ENCODE measurements around the gene PTGIS.

PTGIS gene

DNA sequence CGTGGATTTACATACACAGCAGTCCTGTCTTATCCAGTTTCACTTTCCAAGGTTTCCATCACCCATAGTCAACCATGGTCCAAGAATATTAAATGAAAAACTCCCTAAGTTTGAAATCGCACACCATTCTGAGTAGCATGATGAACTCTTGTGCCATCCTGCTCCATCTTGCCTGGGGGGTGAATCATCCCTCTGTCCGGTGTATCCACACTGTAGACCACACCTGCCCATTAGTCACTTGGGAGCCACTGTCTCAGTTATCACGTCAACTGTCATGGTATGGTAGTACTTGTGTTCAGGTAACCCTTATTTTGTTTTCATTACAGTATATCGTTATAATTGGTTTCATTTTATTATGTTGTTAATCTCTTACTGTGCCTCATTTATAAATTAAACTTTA lies 38.5 kb downstream of the PTGIS start:
- no peak for DNase-seq (ENCODE audit: low read depth in 2 of 2)

- no peak for DNase-seq (ENCODE audit: low read depth in 2 of 2)
These were observed 41.4 kb downstream of the PTGIS start for GRCh38 chr20:49526568-49526967.

- DNase-seq (ENCODE audit: low read depth in 2 of 2), result no peak
These were observed 41.9 kb downstream of the PTGIS start for GRCh38 chr20:49526056-49526455.

- no peak for DNase-seq (ENCODE audit: low read depth in 2 of 2)
These were observed 44.1 kb downstream of the PTGIS start for GRCh38 chr20:49523767-49524360.

DNA sequence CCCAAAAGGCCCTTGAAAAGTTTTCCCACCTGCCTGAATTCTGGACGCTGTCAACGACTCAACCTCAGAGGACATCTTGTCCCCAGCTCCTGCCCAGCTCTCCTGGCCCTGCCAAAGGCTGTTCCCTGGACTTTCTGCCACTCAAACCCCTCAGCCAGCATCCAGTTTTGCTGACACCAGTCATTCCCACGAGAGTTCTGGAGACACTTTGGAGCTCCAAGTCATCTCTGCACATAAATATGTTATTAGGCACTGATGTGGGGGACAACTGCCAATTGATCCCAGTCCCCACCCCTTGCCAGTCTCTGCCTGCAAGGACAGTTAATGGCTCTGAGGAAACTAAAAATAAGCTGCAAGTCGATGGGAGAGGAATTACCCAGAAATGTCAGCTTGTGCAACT lies 46.6 kb downstream of the PTGIS start:
- no peak for DNase-seq (ENCODE audit: low read depth in 2 of 2)

GRCh38 chr20:49519777-49520359 lies 48.1 kb downstream of the PTGIS start:
- no peak for DNase-seq (ENCODE audit: low read depth in 2 of 2)

DNA sequence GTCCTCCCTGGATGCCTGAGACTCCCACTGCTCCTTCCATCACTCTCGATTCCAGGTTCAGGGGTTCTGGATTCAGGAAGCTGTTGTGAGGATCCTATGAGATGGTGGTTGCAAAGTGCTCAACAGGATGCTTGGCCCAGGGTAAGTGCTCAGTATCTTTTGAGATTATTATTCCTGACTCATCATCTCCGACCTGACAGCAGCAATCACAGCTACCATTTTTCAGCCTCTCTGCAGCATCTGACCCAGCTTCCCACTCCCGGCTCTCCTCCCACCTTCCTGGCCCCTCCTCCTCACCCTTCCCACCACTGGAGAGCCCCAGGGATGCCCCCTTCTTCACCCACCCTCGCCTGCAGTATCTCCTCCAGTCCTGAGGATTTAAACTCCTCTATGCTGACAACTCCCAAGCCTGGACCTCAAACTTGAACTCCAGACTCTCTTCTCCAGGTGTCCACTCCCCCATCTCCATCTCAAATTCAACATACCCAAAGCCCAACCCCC lies 48.7 kb downstream of the PTGIS start:
- no peak for DNase-seq (ENCODE audit: low read depth in 2 of 2)

- no peak for DNase-seq (ENCODE audit: low read depth in 2 of 2)
These were observed 49.4 kb downstream of the PTGIS start for GRCh38 chr20:49518576-49518975.

GRCh38 chr20:49517805-49518100 lies 50.2 kb downstream of the PTGIS start:
- no peak for DNase-seq (ENCODE audit: low read depth in 2 of 2)

DNA sequence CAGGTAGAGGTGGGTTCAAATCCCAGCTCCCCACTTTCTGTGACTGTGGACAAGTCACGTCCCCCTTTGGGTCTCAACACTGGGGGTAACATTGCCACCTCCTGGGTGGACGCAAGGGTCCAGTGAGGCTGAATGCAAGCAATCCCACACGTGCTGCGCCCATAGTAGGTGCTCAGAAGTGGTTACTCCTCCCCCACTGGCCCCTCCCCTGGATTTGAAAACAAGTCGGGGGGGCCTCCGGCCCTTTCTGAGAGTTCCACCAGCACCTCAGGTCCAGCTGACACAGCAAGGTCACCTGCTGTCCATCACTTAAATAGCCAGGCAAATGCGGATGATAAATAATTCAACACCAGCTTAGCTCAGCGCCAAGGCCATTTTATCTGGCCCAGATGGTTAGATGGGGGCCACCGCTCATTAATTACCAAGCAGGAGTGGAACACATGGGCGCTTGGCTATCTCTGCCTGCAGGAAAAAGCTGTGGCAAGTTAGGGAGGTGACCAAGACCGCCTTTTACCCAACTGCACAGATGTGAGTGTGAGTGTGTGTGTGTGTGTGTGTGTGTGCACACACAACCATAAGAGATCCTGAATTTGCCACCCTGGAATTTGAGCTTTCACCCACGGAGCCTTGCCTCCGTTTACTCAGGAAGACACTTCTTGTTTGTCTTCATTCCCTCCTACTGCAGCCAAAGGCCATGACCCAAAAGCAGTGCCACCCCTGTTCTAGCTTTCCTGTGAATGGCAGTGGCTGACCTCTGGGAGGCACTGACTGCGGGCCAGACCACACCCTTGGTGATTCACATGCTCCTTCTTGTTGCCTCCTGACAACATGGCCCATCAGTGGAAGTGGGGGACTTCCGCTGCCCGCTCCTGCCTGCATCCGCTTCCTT lies 50.8 kb downstream of the PTGIS start:
- no peak for DNase-seq (ENCODE audit: low read depth in 2 of 2)

DNA sequence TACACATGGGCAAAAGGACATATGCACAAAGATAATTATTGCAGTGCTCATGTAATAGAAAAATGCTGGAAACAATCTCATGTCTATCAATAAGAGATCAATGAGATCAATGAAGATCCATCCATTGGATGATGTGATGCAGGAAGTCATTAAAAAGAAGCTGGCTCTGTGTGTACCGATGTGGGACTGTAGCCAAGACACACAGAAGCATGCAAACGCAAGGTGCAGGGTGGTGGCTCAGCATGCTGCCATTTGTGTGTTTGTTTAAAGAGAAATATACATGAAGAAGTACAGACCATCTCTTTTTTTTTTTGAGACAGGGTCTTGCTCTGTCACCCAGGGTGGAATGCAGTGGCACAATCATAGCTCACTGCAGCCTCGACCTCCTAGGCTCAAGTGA lies 52.4 kb downstream of the PTGIS start:
- DNase-seq (ENCODE audit: low read depth in 2 of 2), result no peak

DNA sequence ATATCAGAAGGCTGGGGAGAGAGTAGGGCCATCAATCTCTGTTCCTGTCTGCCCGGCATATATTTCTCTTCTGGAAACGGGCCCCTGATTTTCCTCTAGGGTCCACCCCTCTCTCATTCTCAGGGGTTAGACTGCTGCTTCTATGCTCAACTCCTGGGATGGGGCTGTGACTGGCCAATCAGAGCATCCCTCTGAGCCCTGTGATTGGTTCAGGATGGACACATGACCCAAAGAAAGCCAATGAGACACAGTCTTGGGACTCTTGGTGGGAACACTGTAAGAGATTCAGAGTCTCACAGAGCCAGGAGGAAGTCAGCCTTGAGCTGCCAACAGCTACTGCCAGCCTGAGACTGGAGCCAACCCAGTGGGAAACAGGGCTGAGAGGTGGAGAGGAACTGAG lies 54.4 kb downstream of the PTGIS start:
- DNase-seq (ENCODE audit: low read depth in 2 of 2), result no peak

DNA sequence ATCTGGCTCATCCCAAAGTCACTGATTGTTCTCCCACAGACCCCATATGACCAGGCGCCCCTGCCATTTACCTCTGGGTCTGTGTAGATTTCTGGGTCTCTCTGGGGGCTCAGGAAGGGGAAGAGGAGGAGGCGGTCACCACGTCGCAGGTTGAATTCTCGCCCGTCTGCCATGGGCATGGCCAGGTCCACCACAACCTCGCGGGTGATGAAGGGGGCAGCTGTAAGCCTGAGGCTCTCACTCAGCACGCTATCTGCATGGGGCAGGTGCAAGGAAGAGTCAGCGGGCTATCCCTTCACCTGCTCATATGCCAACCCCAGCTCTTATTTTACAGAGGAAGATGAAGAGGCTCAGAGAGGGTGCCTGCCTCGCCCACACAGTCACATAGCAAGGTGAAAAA lies 54.9 kb downstream of the PTGIS start:
- no peak for DNase-seq (ENCODE audit: low read depth in 2 of 2)

GRCh38 chr20:49511788-49512525 lies 56.0 kb downstream of the PTGIS start:
- no peak for DNase-seq (ENCODE audit: low read depth in 2 of 2)

DNA sequence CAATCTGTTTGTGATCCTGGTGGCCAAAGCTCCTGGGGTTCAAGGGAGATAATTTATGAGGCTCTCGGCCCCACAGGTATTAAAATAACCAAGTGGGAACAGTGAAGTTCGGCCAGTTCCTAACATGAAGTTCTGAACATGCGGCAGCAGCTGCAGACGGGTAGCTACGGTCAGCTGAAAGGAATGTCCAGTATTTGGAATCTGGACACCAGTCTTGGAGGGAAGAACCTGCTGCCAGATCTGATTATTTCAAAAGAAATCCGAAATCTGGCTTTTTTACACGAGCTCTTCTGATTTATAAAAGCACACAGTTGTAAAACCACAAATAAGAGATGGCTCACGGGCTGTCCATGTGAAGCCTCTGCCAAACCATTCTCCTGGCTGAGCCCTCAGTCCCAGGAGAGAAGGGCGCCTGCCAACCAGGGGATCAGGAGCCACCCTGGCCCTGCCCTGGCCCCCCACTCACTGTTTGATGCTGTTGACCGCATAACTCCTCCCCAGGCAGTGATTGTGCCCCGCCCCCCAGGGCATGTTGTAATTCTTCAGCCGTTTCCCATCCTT lies 57.3 kb downstream of the PTGIS start:
- DNase-seq (ENCODE audit: low read depth in 2 of 2), result no peak

GRCh38 chr20:49508435-49509199 lies 59.3 kb downstream of the PTGIS start:
- DNase-seq (ENCODE audit: low read depth in 2 of 2), result no peak

DNA sequence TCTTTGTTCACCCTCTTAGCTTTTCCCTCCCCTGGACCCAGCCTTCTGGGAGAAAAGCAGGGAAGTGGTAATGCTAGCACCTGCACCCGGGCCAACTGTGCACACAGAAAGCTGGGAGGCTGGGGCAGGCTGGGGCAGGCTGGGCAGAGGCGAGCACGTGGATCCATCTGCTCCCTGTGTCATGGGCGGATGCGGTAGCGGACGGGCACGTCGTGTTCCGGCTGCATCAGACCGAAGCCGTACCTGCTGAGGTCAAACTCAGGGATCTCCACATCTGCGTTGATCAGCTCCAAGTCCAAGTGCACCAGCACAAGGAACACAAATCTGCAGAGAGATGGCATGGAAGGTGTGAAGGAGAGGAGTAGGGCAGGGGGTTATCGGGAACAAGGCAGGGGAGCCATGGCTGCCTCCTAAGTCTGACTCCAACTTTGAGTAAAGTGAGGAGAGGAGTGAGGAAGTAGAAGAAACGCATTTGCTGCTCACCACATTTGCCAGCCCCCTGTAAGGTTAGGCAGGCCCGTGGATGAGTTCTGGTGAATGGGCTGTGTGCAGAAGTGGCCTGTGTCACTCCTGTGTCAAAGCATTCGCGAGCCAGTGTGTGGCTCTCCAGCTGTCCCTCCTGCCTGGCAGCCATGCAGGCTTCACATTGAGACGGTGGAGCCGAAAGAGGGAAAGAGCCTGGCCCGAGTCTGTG lies 60.0 kb downstream of the PTGIS start:
- DNase-seq (ENCODE audit: low read depth in 2 of 2), result no peak

DNA sequence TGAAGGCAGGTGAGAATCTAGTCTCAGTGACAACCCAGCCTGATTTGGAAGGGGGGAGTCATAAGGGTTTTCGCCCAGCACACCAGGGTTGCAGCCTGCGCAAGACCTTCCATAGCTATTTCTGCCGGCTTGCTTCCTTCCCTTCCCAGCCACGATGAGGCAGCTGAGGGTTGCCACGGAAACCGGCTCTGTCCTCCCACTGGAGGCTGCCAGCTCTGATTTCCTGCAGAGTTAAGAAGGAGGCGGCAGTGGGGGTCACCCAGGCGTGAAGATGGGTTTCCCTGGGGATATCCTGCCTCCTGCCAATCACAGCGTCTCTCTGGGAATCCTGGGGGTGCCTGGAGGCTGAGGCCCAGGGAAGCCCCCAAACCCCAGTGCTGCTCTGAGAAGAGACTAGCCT lies 62.4 kb downstream of the PTGIS start:
- no peak for DNase-seq (ENCODE audit: low read depth in 2 of 2)

- no peak for DNase-seq (ENCODE audit: low read depth in 2 of 2)
These were observed 64.8 kb downstream of the PTGIS start for GRCh38 chr20:49503176-49503575.

- DNase-seq (ENCODE audit: low read depth in 2 of 2), result no peak
These were observed 66.0 kb downstream of the PTGIS start for GRCh38 chr20:49501917-49502316.

- DNase-seq (ENCODE audit: low read depth in 2 of 2), result no peak
These were observed 70.6 kb downstream of the PTGIS start for GRCh38 chr20:49497398-49497669.
